H9 (cell line): ENCODE measurements around the gene USP3. TPM values are rescaled to one million over a fixed set of nuclear protein-coding genes. Genes with fewer than 3 reads are reported as not detected.
A peak's percentile ranks its signal among the peaks of the same experiment; 100 is the strongest.

Experiments
- DNase-seq: peaks from one replicate; pipeline ENCODE4 v3.0.0-alpha.2; 2017
- H2AFZ ChIP-seq: one replicate; pipeline ENCODE4 v1.6.1; 2013; ENCODE audit warnings: mild to moderate bottlenecking, low read length, control low read depth, moderate library complexity
- H2AK5ac ChIP-seq: 2 replicates; pipeline ENCODE4 v1.6.1; 2013; ENCODE audit warnings: low read length, control low read depth, mixed read lengths; ENCODE audit not compliant: insufficient read length
- H2BK120ac ChIP-seq: one replicate; pipeline ENCODE4 v1.6.1; 2013; ENCODE audit warnings: low read depth, mild to moderate bottlenecking, low read length, control low read depth, inconsistent platforms; ENCODE audit not compliant: poor library complexity, severe bottlenecking
- H2BK12ac ChIP-seq: 2 replicates; pipeline ENCODE4 v1.6.1; 2013; ENCODE audit warnings: low read length, control low read depth, mixed read lengths, low read depth; ENCODE audit not compliant: insufficient read length
- H2BK15ac ChIP-seq: 2 replicates; pipeline ENCODE4 v1.6.1; 2013; ENCODE audit warnings: low read depth, low read length, control low read depth
- H2BK20ac ChIP-seq: one replicate; pipeline ENCODE4 v1.6.1; 2013; ENCODE audit warnings: low read depth, mild to moderate bottlenecking, low read length, control low read depth, inconsistent platforms; ENCODE audit not compliant: poor library complexity, severe bottlenecking
- H2BK5ac ChIP-seq: 2 replicates; pipeline ENCODE4 v1.6.1; 2013; ENCODE audit warnings: low read length, control low read depth, mixed read lengths; ENCODE audit not compliant: insufficient read length
- H3K14ac ChIP-seq: 2 replicates; pipeline ENCODE4 v1.6.1; 2013; ENCODE audit warnings: low read length, control low read depth; ENCODE audit not compliant: insufficient read depth
- H3K18ac ChIP-seq: 2 replicates; pipeline ENCODE4 v1.6.1; 2013; ENCODE audit warnings: low read depth, mild to moderate bottlenecking, mixed read lengths, low read length, control low read depth; ENCODE audit not compliant: insufficient read length
- H3K23ac ChIP-seq: 2 replicates; pipeline ENCODE4 v1.6.1; 2013; ENCODE audit warnings: low read length, control low read depth, mixed read lengths, low read depth; ENCODE audit not compliant: insufficient read length
- H3K23me2 ChIP-seq: 2 replicates; pipeline ENCODE4 v1.6.1; 2013; ENCODE audit warnings: low read depth, mild to moderate bottlenecking, mixed read lengths, low read length, control low read depth; ENCODE audit not compliant: insufficient read length, poor library complexity, severe bottlenecking
- H3K27ac ChIP-seq: 2 replicates; pipeline ENCODE4 v1.5.1; 2013; ENCODE audit warnings: low read length, control low read depth, mixed read lengths, low read depth; ENCODE audit not compliant: insufficient read length
- H3K27me3 ChIP-seq: 2 replicates; pipeline ENCODE4 v1.6.1; 2013; ENCODE audit warnings: low read length, control low read depth, inconsistent platforms; ENCODE audit not compliant: insufficient read depth
- H3K4ac ChIP-seq: 2 replicates; pipeline ENCODE4 v1.6.1; 2013; ENCODE audit warnings: low read depth, mild to moderate bottlenecking, control low read depth, inconsistent platforms, low read length, moderate library complexity
- H3K4me1 ChIP-seq: 2 replicates; pipeline ENCODE4 v1.6.1; 2013; ENCODE audit warnings: low read length, control low read depth, inconsistent platforms; ENCODE audit not compliant: insufficient read depth
- H3K4me2 ChIP-seq: 2 replicates; pipeline ENCODE4 v1.6.1; 2013; ENCODE audit warnings: low read length, control low read depth, mixed read lengths; ENCODE audit not compliant: insufficient read length, insufficient read depth
- H3K56ac ChIP-seq: 2 replicates; pipeline ENCODE4 v1.6.1; 2013; ENCODE audit warnings: low read depth, mild to moderate bottlenecking, mixed read lengths, low read length, control low read depth; ENCODE audit not compliant: insufficient read length
- H3K79me1 ChIP-seq: 2 replicates; pipeline ENCODE4 v1.6.1; 2013; ENCODE audit warnings: low read depth, mild to moderate bottlenecking, moderate library complexity, low read length, control low read depth, inconsistent platforms; ENCODE audit not compliant: insufficient read depth, poor library complexity, severe bottlenecking
- H3K79me2 ChIP-seq: 2 replicates; pipeline ENCODE4 v1.6.1; 2013; ENCODE audit warnings: low read length, control low read depth, inconsistent platforms; ENCODE audit not compliant: insufficient read depth
- H3K9ac ChIP-seq: 2 replicates; pipeline ENCODE4 v1.6.1; 2013; ENCODE audit warnings: low read length, control low read depth, mixed read lengths; ENCODE audit not compliant: insufficient read length; ENCODE audit errors: extremely low read depth
- H3K9me3 ChIP-seq: one replicate; pipeline ENCODE4 v1.6.1; 2013; ENCODE audit warnings: low read depth, low read length, inconsistent platforms; ENCODE audit not compliant: control insufficient read depth
- H3T11ph ChIP-seq: one replicate; pipeline ENCODE4 v1.6.1; 2013; ENCODE audit warnings: mild to moderate bottlenecking, low read length, control low read depth, inconsistent platforms
- H4K20me1 ChIP-seq: one replicate; pipeline ENCODE4 v1.6.1; 2013; ENCODE audit not compliant: control insufficient read depth, insufficient read length, insufficient read depth
- H4K5ac ChIP-seq: 2 replicates; pipeline ENCODE4 v1.6.1; 2013; ENCODE audit warnings: low read depth, mild to moderate bottlenecking, mixed read lengths, low read length, control low read depth; ENCODE audit not compliant: insufficient read length
- H4K8ac ChIP-seq: replicated peaks from 2 replicates; pipeline ENCODE4 v1.6.1; 2013; ENCODE audit warnings: low read length, control low read depth, mixed read lengths, low read depth; ENCODE audit not compliant: insufficient read length
- H4K91ac ChIP-seq: 2 replicates; pipeline ENCODE4 v1.6.1; 2013; ENCODE audit warnings: low read depth, mild to moderate bottlenecking, moderate library complexity, mixed read lengths, low read length, control low read depth; ENCODE audit not compliant: insufficient read length
- H3K27ac Mint-ChIP-seq, 3 experiments: 2 replicates in 2 of 3; 3 replicates in 1 of 3; pipeline ENCODE4 v1.8.0; 2020 to 2021; ENCODE audit warnings: mixed read lengths in 3 of 3, mild to moderate bottlenecking in 1 of 3, moderate library complexity in 1 of 3
- H3K27me3 Mint-ChIP-seq: 2 replicates; pipeline ENCODE4 v1.8.0; 2021; ENCODE audit warnings: low read depth, mild to moderate bottlenecking, moderate library complexity, mixed read lengths
- H3K36me3 Mint-ChIP-seq, 3 experiments: 2 replicates in 2 of 3; 3 replicates in 1 of 3; pipeline ENCODE4 v1.8.0; 2020 to 2021; ENCODE audit warnings: low read depth in 3 of 3, mixed read lengths in 3 of 3; ENCODE audit not compliant: insufficient read depth in 1 of 3
- H3K4me1 Mint-ChIP-seq, 2 experiments: 2 replicates each; pipeline ENCODE4 v1.8.0; 2020; ENCODE audit warnings: mixed read lengths in 2 of 2
- H3K4me3 Mint-ChIP-seq, 2 experiments: 2 replicates in 1 of 2; 3 replicates in 1 of 2; pipeline ENCODE4 v1.8.0; 2020 to 2021; ENCODE audit warnings: mild to moderate bottlenecking in 2 of 2, mixed read lengths in 2 of 2, moderate library complexity in 1 of 2
- H3K9me3 Mint-ChIP-seq, 2 experiments: 2 replicates in 1 of 2; 3 replicates in 1 of 2; pipeline ENCODE4 v1.8.0; 2020; ENCODE audit warnings: mild to moderate bottlenecking in 2 of 2, mixed read lengths in 2 of 2, moderate library complexity in 1 of 2
- WGBS: extraction: QIAGEN DNeasy Blood & Tissue Kit; methylation state at CpG from one replicate; pipeline ENCODE4 v1.1.7; 2013; ENCODE audit warnings: missing lambda C conversion rate, low lambda C conversion rate, mixed read lengths; ENCODE audit not compliant: insufficient read length; ENCODE audit errors: extremely low coverage; 5-methylcytosine and 5-hydroxymethylcytosine counted together
- total RNA-seq: library from RNA; stranded (reverse); gene quantifications from 2 replicates; pipeline ENCODE4 v1.2.1, GENCODE V29; 2021
- TF ChIP-seq, protein P1 (sequence below): fragments of 200-600 bp; sonication (generic); conservative IDR thresholded peaks from 3 replicates; pipeline ENCODE4 v1.8.0; 2021; ENCODE audit warnings: antibody characterized with exemption, mild to moderate bottlenecking

USP3 gene
- total RNA-seq, 1 experiment from 2014 or later = 14.2 TPM

DNA sequence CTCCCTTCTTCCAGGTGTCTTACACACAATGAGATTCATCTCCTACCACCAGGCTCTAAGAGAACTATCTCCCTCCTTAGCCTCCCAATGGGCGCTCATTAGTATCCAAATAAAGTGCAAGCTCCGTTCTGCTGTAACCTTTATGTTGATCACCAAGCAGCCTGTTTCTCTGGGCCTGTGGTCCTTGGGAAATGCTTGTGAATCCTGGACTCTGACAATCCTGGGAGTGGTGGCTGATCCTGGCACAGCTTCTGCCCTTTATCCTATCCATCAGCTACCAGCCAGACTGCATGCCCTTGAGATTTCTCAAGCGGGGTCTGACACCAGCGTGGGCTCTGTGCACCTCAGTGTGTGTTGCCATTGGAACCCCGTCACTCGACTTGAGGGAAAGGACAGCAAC, 26.1 kb upstream of the USP3 start:
- no peak overlapping the region for H3K27ac ChIP-seq
- H3K4me3 Mint-ChIP-seq = no peak overlapping the region
- no CpG with 5 or more reads among the region's 6 CpGs for WGBS
- peaks cover 7% of the 10 kb centered on the region for H3K27me3 Mint-ChIP-seq
- no peak overlapping the region for H3K4ac ChIP-seq
- H2BK5ac ChIP-seq = no peak overlapping the region
- H4K5ac ChIP-seq = no peak overlapping the region
- no peaks in the 10 kb centered on the region for H3K79me2 ChIP-seq
- no peak overlapping the region for H3K56ac ChIP-seq
- no peak overlapping the region for H2BK120ac ChIP-seq
- H4K91ac ChIP-seq = no peak overlapping the region
- peaks cover 3% of the 10 kb centered on the region; the same call in 1 of the 2 replicates for H3K4me1 ChIP-seq
- no peaks in the 10 kb centered on the region for H3K9me3 ChIP-seq
- H3K4me1 Mint-ChIP-seq = peaks cover 32 to 39% of the 10 kb centered on the region in 2 experiments
- no peak overlapping the region for H3K9ac ChIP-seq
- H3K23me2 ChIP-seq = no peaks in the 10 kb centered on the region
- TF ChIP-seq, protein P1, sequence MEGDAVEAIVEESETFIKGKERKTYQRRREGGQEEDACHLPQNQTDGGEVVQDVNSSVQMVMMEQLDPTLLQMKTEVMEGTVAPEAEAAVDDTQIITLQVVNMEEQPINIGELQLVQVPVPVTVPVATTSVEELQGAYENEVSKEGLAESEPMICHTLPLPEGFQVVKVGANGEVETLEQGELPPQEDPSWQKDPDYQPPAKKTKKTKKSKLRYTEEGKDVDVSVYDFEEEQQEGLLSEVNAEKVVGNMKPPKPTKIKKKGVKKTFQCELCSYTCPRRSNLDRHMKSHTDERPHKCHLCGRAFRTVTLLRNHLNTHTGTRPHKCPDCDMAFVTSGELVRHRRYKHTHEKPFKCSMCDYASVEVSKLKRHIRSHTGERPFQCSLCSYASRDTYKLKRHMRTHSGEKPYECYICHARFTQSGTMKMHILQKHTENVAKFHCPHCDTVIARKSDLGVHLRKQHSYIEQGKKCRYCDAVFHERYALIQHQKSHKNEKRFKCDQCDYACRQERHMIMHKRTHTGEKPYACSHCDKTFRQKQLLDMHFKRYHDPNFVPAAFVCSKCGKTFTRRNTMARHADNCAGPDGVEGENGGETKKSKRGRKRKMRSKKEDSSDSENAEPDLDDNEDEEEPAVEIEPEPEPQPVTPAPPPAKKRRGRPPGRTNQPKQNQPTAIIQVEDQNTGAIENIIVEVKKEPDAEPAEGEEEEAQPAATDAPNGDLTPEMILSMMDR = no peak
- no peak overlapping the region for H2AK5ac ChIP-seq
- H3K14ac ChIP-seq = no peak overlapping the region
- H3K27me3 ChIP-seq = no peaks in the 10 kb centered on the region
- H3K18ac ChIP-seq = no peak overlapping the region
- no peak overlapping the region for H2BK15ac ChIP-seq
- no peak overlapping the region for H3K4me2 ChIP-seq
- peaks cover 0 to 6% of the 10 kb centered on the region in 2 experiments; a peak in 2 of 5 replicates for H3K9me3 Mint-ChIP-seq
- H3T11ph ChIP-seq = no peak overlapping the region
- no peak for DNase-seq
- peaks cover 0 to 2% (median 0%) of the 10 kb centered on the region in 3 experiments; a peak in 2 of 7 replicates for H3K36me3 Mint-ChIP-seq
- H2BK12ac ChIP-seq = no peak overlapping the region
- no peaks in the 10 kb centered on the region for H4K20me1 ChIP-seq
- H4K8ac ChIP-seq = no peak overlapping the region
- no peaks in the 10 kb centered on the region for H3K79me1 ChIP-seq
- no peak overlapping the region for H2AFZ ChIP-seq
- no peak overlapping the region for H3K23ac ChIP-seq
- peak overlapping the region in 1 of 3 experiments; percentile 10; a peak in 1 of 7 replicates for H3K27ac Mint-ChIP-seq
- no peak overlapping the region for H2BK20ac ChIP-seq
